SK-N-SH (cell line): Measurements from ENCODE around the gene ILF3. TPM values are rescaled to one million over a fixed set of nuclear protein-coding genes. Genes with fewer than 3 reads are reported as not detected.

Experiments used
- CTCF ChIA-PET: fragments of 300-600, 350-600 bp; formaldehyde crosslinking; extraction: SDS; loops from one replicate; lab custom pipeline; 2021; lab: Yijun Ruan, JAX
- POLR2A ChIA-PET: fragments of 350-600 bp; sonication (Branson Sonifier 250); formaldehyde crosslinking; extraction: SDS; loops from one replicate; lab custom pipeline; 2020; ENCODE audit warnings: antibody characterized with exemption, inconsistent platforms; lab: Yijun Ruan, JAX
- DNase-seq: peaks from one replicate; pipeline ENCODE4 v3.0.0; 2012
- H2AFZ ChIP-seq: fragments of 200-600 bp; sonication (generic); 2 replicates; pipeline ENCODE4 v1.8.1; 2016; ENCODE audit warnings: antibody characterized with exemption, mild to moderate bottlenecking, low read depth
- H3F3A ChIP-seq: fragments of 200-600 bp; sonication (generic); replicated peaks from 2 replicates; pipeline ENCODE3; 2016; ENCODE audit warnings: antibody characterized with exemption, mild to moderate bottlenecking; ENCODE audit not compliant: insufficient read depth
- H3K27ac ChIP-seq, 2 experiments: fragments of 200-500 bp in 1 of 2; fragments of 200-600 bp in 1 of 2; sonication (Bioruptor generic) in 1 of 2; sonication (generic), shearing (Covaris generic) in 1 of 2; 2 replicates each; pipeline versions ENCODE4 v1.5.1 to v1.6.1; 2014 to 2016; ENCODE audit warnings: low read depth in 2 of 2, inconsistent platforms in 1 of 2, low read length in 1 of 2, mild to moderate bottlenecking in 1 of 2, mixed read lengths in 1 of 2
- H3K27me3 ChIP-seq: fragments of 200-600 bp; sonication (generic), shearing (Covaris generic); 2 replicates; pipeline ENCODE4 v1.6.1; 2016; ENCODE audit warnings: mixed run types; ENCODE audit not compliant: insufficient read depth
- H3K36me3 ChIP-seq, 2 experiments: fragments of 200-500 bp in 1 of 2; fragments of 200-600 bp in 1 of 2; sonication (Bioruptor generic) in 1 of 2; sonication (generic) in 1 of 2; replicated peaks in 1 of 2; 2 replicates each; pipeline versions ENCODE3 to v1.5.1; 2014 to 2016; ENCODE audit warnings: low read length in 1 of 2, mild to moderate bottlenecking in 1 of 2; ENCODE audit not compliant: insufficient read depth in 2 of 2, control insufficient read depth in 1 of 2
- H3K4me1 ChIP-seq, 2 experiments: fragments of 200-500 bp in 1 of 2; fragments of 200-600 bp in 1 of 2; sonication (Bioruptor generic) in 1 of 2; sonication (generic), shearing (Covaris generic) in 1 of 2; 2 replicates each; pipeline versions ENCODE4 v1.5.1 to v1.6.1; 2014 to 2016; ENCODE audit warnings: low read depth in 1 of 2, low read length in 1 of 2, mixed run types in 1 of 2; ENCODE audit not compliant: insufficient read depth in 2 of 2, control insufficient read depth in 1 of 2
- H3K4me2 ChIP-seq: fragments of 200-600 bp; sonication (generic), shearing (Covaris generic); 2 replicates; pipeline ENCODE4 v1.6.1; 2017; ENCODE audit warnings: mixed run types
- H3K4me3 ChIP-seq, 2 experiments: fragments of 200-500 bp in 1 of 2; fragments of 200-600 bp in 1 of 2; sonication (Bioruptor generic) in 1 of 2; sonication (generic), shearing (Covaris generic) in 1 of 2; 2 replicates each; pipeline versions ENCODE4 v1.5.1 to v1.8.1; 2014 to 2016; ENCODE audit warnings: low read depth in 2 of 2, inconsistent platforms in 1 of 2, low read length in 1 of 2, mild to moderate bottlenecking in 1 of 2, mixed read lengths in 1 of 2, moderate library complexity in 1 of 2
- H3K79me2 ChIP-seq: fragments of 200-600 bp; sonication (generic); 2 replicates; pipeline ENCODE4 v1.8.1; 2017; ENCODE audit warnings: mild to moderate bottlenecking; ENCODE audit not compliant: insufficient read depth
- H3K9ac ChIP-seq: fragments of 200-600 bp; sonication (generic); 2 replicates; pipeline ENCODE4 v1.6.1; 2017; ENCODE audit warnings: mixed run types
- H3K9me2 ChIP-seq: fragments of 200-600 bp; sonication (generic); 2 replicates; pipeline ENCODE4 v1.6.1; 2017; ENCODE audit warnings: mixed run types
- H3K9me3 ChIP-seq: fragments of 200-600 bp; sonication (generic); 2 replicates; pipeline ENCODE4 v1.6.1; 2017; ENCODE audit warnings: mixed run types, mild to moderate bottlenecking, moderate library complexity
- H4K20me1 ChIP-seq: fragments of 200-600 bp; sonication (generic); 2 replicates; pipeline ENCODE4 v1.6.1; 2017; ENCODE audit warnings: mild to moderate bottlenecking, mixed run types; ENCODE audit not compliant: insufficient read depth
- CHD2 ChIP-seq: fragments of 150-350 bp; IDR thresholded peaks from 2 replicates; pipeline ENCODE4 v1.6.1; 2018; ENCODE audit warnings: low read length; ENCODE audit not compliant: partially characterized antibody
- ELF1 ChIP-seq: IDR thresholded peaks from 2 replicates; pipeline ENCODE4 v1.4.0; 2012
- FOXM1 ChIP-seq: IDR thresholded peaks from 2 replicates; pipeline ENCODE4 v1.4.0; 2012; ENCODE audit warnings: low read depth, mild to moderate bottlenecking
- GABPA ChIP-seq: IDR thresholded peaks from 2 replicates; pipeline ENCODE4 v1.4.0; 2012; ENCODE audit warnings: low read depth, mild to moderate bottlenecking
- JUND ChIP-seq: IDR thresholded peaks from 2 replicates; pipeline ENCODE4 v1.4.0; 2012
- MAX ChIP-seq: IDR thresholded peaks from 2 replicates; pipeline ENCODE4 v1.4.0; 2012; ENCODE audit warnings: low read depth
- NRF1 ChIP-seq: IDR thresholded peaks from 2 replicates; pipeline ENCODE4 v1.6.1; 2012; ENCODE audit warnings: low read depth, mild to moderate bottlenecking, low read length
- PBX3 ChIP-seq: IDR thresholded peaks from 2 replicates; pipeline ENCODE4; 2012
- POLR2AphosphoS5 ChIP-seq: IDR thresholded peaks from 2 replicates; pipeline ENCODE4 v1.6.1; 2012; ENCODE audit warnings: low read depth, low read length
- RAD21 ChIP-seq: IDR thresholded peaks from 2 replicates; pipeline ENCODE4 v1.6.1; 2012; ENCODE audit warnings: mild to moderate bottlenecking, low read length
- RCOR1 ChIP-seq: fragments of 150-350 bp; IDR thresholded peaks from 2 replicates; pipeline ENCODE4 v1.6.1; 2017; ENCODE audit warnings: antibody characterized with exemption, low read length
- RFX5 ChIP-seq: IDR thresholded peaks from 2 replicates; pipeline ENCODE4 v1.6.1; 2012; ENCODE audit warnings: mild to moderate bottlenecking, improper control_type of control experiment, low read length
- RXRA ChIP-seq: IDR thresholded peaks from 2 replicates; pipeline ENCODE4 v1.4.0; 2012; ENCODE audit warnings: low read depth, mild to moderate bottlenecking, borderline replicate concordance
- SIN3A ChIP-seq: IDR thresholded peaks from 2 replicates; pipeline ENCODE4 v1.6.1; 2012; ENCODE audit warnings: low read depth, mild to moderate bottlenecking, low read length, moderate library complexity, borderline replicate concordance
- SMC3 ChIP-seq: IDR thresholded peaks from 2 replicates; pipeline ENCODE4 v1.6.1; 2012; ENCODE audit warnings: low read depth, low read length, improper control_type of control experiment
- TAF1 ChIP-seq: IDR thresholded peaks from 2 replicates; pipeline ENCODE4 v1.6.1; 2012; ENCODE audit warnings: low read depth, mild to moderate bottlenecking, low read length, moderate library complexity, borderline replicate concordance
- TCF12 ChIP-seq: IDR thresholded peaks from 2 replicates; pipeline ENCODE4 v1.4.0; 2012
- YY1 ChIP-seq: IDR thresholded peaks from 2 replicates; pipeline ENCODE4 v1.4.0; 2012; ENCODE audit warnings: low read depth, mild to moderate bottlenecking
- ZBTB33 ChIP-seq: IDR thresholded peaks from 2 replicates; pipeline ENCODE4 v1.4.0; 2012; ENCODE audit warnings: low read depth, borderline replicate concordance
- WGBS: methylation state at CpG from one replicate; pipeline ENCODE4 v1.1.6; 2017; ENCODE audit warnings: low lambda C conversion rate; 5-methylcytosine and 5-hydroxymethylcytosine counted together
- polyA plus RNA-seq, 3 experiments: library from polyadenylated mRNA; depleted of rRNA; stranded (reverse); fragments of >200 nt; gene quantifications; 2 replicates each; pipeline ENCODE4 v1.2.3, GENCODE V29; 2012
- TF ChIP-seq, protein P1 (sequence below): fragments of 150-350 bp; IDR thresholded peaks from 2 replicates; pipeline ENCODE4 v1.6.1; 2016; ENCODE audit warnings: mild to moderate bottlenecking, low read depth, low read length
- TF ChIP-seq, protein P2 (sequence below): fragments of 150-350 bp; IDR thresholded peaks from 2 replicates; pipeline ENCODE4 v1.6.1; 2017; ENCODE audit warnings: antibody characterized with exemption, low read length, low read depth, borderline replicate concordance
- TF ChIP-seq, protein P3 (sequence below): IDR thresholded peaks from 2 replicates; pipeline ENCODE4 v1.6.1; 2012; ENCODE audit warnings: mild to moderate bottlenecking, low read depth, low read length, moderate library complexity

ILF3 gene
- polyA plus RNA-seq, 1 of the 3 experiments (the other 2 are of a cell fraction): 229 TPM

GRCh38 chr19:10717356-10718204 lies 63.4 kb downstream of the ILF3 start, which contains the start of gene DNM2:
Gene DNM2, plus strand, starts transcription at chr19:10718079. Its CDS starts 164 bp downstream, at chr19:10718243.
- Histone ChIP-seq H3K79me2 (peaks cover 47% of the 10 kb centered on the region), H3K9me2 (no peaks in the 10 kb centered on the region), H3K9me3 (no peaks in the 10 kb centered on the region), H4K20me1 (peaks cover 42% of the 10 kb centered on the region), H3K27ac (peak within 1 kb of the TSS; percentile 80 to 93), H3K9ac (peak within 1 kb of the TSS; percentile 95), H2AFZ (peak within 1 kb of the TSS; percentile 91), H3K36me3 (peaks cover 2 to 5% of the 10 kb centered on the region in 2 experiments), H3F3A (peaks cover 6% of the 10 kb centered on the region), H3K4me2 (peak within 1 kb of the TSS; percentile 97), H3K27me3 (no peaks in the 10 kb centered on the region), H3K4me3 (peak within 1 kb of the TSS; percentile 74 to 98), H3K4me1 (peaks cover 4 to 13% of the 10 kb centered on the region in 2 experiments; a peak in 1 of 4 replicates)
- 2% methylated on average over 31 of the region's 57 CpGs for WGBS
- POLR2A ChIA-PET: interaction anchor here (0.7 to 1.9 kb wide), 5 partner anchors 16 to 155 kb away, joined by 3 to 8 read pairs (median 5); partner anchors contain the start of genes QTRT1 and TMED1
- peak; percentile 96 for DNase-seq
- CTCF ChIA-PET: interaction anchor here (0.6 to 5.9 kb wide), 41 partner anchors 9 to 200 kb away, joined by 3 to 74 read pairs (median 5); partner anchors contain the start of genes QTRT1, S1PR5 and TMED1
- TF ChIP-seq, protein P1, sequence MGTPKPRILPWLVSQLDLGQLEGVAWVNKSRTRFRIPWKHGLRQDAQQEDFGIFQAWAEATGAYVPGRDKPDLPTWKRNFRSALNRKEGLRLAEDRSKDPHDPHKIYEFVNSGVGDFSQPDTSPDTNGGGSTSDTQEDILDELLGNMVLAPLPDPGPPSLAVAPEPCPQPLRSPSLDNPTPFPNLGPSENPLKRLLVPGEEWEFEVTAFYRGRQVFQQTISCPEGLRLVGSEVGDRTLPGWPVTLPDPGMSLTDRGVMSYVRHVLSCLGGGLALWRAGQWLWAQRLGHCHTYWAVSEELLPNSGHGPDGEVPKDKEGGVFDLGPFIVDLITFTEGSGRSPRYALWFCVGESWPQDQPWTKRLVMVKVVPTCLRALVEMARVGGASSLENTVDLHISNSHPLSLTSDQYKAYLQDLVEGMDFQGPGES: peak; percentile 99; the same call in 1 of the 2 replicates
- peak; percentile 80 for TF ChIP-seq SMC3
- peak; percentile 47; the same call in 1 of the 2 replicates for TF ChIP-seq TAF1
- TF ChIP-seq NRF1: peak; percentile 10; the same call in 1 of the 2 replicates
- TF ChIP-seq CHD2: peak; percentile 98
- peak; percentile 28 for TF ChIP-seq RCOR1
- TF ChIP-seq, protein P2, sequence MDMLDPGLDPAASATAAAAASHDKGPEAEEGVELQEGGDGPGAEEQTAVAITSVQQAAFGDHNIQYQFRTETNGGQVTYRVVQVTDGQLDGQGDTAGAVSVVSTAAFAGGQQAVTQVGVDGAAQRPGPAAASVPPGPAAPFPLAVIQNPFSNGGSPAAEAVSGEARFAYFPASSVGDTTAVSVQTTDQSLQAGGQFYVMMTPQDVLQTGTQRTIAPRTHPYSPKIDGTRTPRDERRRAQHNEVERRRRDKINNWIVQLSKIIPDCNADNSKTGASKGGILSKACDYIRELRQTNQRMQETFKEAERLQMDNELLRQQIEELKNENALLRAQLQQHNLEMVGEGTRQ: no peak
- TF ChIP-seq ELF1: peak; percentile 65
- TF ChIP-seq, protein P3, sequence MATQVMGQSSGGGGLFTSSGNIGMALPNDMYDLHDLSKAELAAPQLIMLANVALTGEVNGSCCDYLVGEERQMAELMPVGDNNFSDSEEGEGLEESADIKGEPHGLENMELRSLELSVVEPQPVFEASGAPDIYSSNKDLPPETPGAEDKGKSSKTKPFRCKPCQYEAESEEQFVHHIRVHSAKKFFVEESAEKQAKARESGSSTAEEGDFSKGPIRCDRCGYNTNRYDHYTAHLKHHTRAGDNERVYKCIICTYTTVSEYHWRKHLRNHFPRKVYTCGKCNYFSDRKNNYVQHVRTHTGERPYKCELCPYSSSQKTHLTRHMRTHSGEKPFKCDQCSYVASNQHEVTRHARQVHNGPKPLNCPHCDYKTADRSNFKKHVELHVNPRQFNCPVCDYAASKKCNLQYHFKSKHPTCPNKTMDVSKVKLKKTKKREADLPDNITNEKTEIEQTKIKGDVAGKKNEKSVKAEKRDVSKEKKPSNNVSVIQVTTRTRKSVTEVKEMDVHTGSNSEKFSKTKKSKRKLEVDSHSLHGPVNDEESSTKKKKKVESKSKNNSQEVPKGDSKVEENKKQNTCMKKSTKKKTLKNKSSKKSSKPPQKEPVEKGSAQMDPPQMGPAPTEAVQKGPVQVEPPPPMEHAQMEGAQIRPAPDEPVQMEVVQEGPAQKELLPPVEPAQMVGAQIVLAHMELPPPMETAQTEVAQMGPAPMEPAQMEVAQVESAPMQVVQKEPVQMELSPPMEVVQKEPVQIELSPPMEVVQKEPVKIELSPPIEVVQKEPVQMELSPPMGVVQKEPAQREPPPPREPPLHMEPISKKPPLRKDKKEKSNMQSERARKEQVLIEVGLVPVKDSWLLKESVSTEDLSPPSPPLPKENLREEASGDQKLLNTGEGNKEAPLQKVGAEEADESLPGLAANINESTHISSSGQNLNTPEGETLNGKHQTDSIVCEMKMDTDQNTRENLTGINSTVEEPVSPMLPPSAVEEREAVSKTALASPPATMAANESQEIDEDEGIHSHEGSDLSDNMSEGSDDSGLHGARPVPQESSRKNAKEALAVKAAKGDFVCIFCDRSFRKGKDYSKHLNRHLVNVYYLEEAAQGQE: no peak
- TF ChIP-seq RXRA: no peak
- TF ChIP-seq MAX: 0 out of 2 replicates have a peak, but pooled peaks have one; percentile 39
- TF ChIP-seq RAD21: peak; percentile 90
- no peak for TF ChIP-seq FOXM1
- peak; percentile 99 for TF ChIP-seq PBX3
- TF ChIP-seq GABPA: peak; percentile 88
- no peak for TF ChIP-seq JUND
- TF ChIP-seq TCF12: no peak
- TF ChIP-seq YY1: no peak
- peak; percentile 90 for TF ChIP-seq ZBTB33
- TF ChIP-seq POLR2AphosphoS5: peak; percentile 81
- peak; percentile 94 for TF ChIP-seq RFX5
- TF ChIP-seq SIN3A: peak; percentile 33; the same call in 1 of the 2 replicates
